K562 (cell line): Measurements from ENCODE around the gene TIGD7. TPM values are rescaled to one million over a fixed set of nuclear protein-coding genes. Genes with fewer than 3 reads are reported as not detected.
A peak's percentile ranks its signal among the peaks of the same experiment; 100 is the strongest.

Source experiments
- ATAC-seq: fragments of 200-7000 bp; cut with Tn5 transposase; 3 replicates; pipeline ENCODE4 v1.9.1; 2020; ENCODE audit warnings: moderate library complexity
- BruUV-seq: library from RNA; stranded (reverse); fragments of 400-500 nt; replicated peaks from 2 replicates; lab custom pipeline; 2021; lab: Mats Ljungman, UMichigan
- CTCF ChIA-PET: fragments of 300-600 bp; formaldehyde crosslinking; extraction: SDS; loops from one replicate; lab custom pipeline; 2021; ENCODE audit warnings: low intra/inter-chr PET ratio; lab: Yijun Ruan, JAX
- POLR2A ChIA-PET: fragments of 300-600, 350-650 bp; sonication (Branson Sonifier 250); formaldehyde crosslinking; extraction: SDS; loops from one replicate; lab custom pipeline; 2021; ENCODE audit warnings: antibody characterized with exemption, inconsistent platforms; lab: Yijun Ruan, JAX
- DNase-seq, 4 experiments: peaks; one replicate each; pipeline versions ENCODE4 v3.0.0 to v3.0.0-alpha.2; 2011 to 2018; ENCODE audit warnings: low spot score in 3 of 4, mixed read lengths in 3 of 4; ENCODE audit errors: extremely low read depth in 1 of 4
- FAIRE-seq: peaks from 2 replicates; lab custom pipeline; 2011; peaks lifted over from hg19 to GRCh38; lab: Jason Lieb, UNC
- H2AFZ ChIP-seq: 2 replicates; pipeline ENCODE4 v1.6.0; 2011; ENCODE audit warnings: low read depth, low read length, control low read depth, inconsistent platforms
- H3K27ac ChIP-seq: fragments of 200-600 bp; 3 replicates; pipeline ENCODE4 v1.8.0; 2011; ENCODE audit warnings: low read depth, mild to moderate bottlenecking, control low read depth, inconsistent platforms, low read length, moderate library complexity, mixed read lengths; ENCODE audit errors: extremely low read depth
- H3K27me3 ChIP-seq, 2 experiments: fragments of 300-600 bp in 1 of 2; 2 replicates in 1 of 2; 3 replicates in 1 of 2; pipeline versions ENCODE4 v1.6.0 to v1.8.0; 2011; ENCODE audit warnings: inconsistent platforms in 2 of 2, low read length in 2 of 2, mild to moderate bottlenecking in 1 of 2, mixed read lengths in 1 of 2, moderate library complexity in 1 of 2; ENCODE audit not compliant: control insufficient read depth in 2 of 2, insufficient read depth in 2 of 2
- H3K36me3 ChIP-seq: fragments of 300-600 bp; 3 replicates; pipeline ENCODE4 v1.8.0; 2011; ENCODE audit warnings: mild to moderate bottlenecking, low read length, inconsistent platforms; ENCODE audit not compliant: control insufficient read depth, insufficient read depth
- H3K4me1 ChIP-seq, 2 experiments: fragments of 200-600 bp in 1 of 2; replicated peaks in 1 of 2; 2 replicates in 1 of 2; 3 replicates in 1 of 2; pipeline versions ENCODE4 v1.5.1 to v1.8.0; 2011; ENCODE audit warnings: inconsistent platforms in 2 of 2, low read length in 2 of 2, mild to moderate bottlenecking in 1 of 2, mixed read lengths in 1 of 2, moderate library complexity in 1 of 2; ENCODE audit not compliant: control insufficient read depth in 2 of 2, insufficient read depth in 2 of 2
- H3K4me2 ChIP-seq: 2 replicates; pipeline ENCODE4 v1.6.1; 2011; ENCODE audit warnings: low read length, control low read depth, inconsistent platforms, mixed read lengths; ENCODE audit not compliant: insufficient read depth
- H3K4me3 ChIP-seq: fragments of 200-600 bp; sonication (generic), shearing (Covaris generic); 2 replicates; pipeline ENCODE4 v1.5.1; 2016; ENCODE audit warnings: control low read depth, inconsistent platforms
- H3K79me2 ChIP-seq: fragments of 200-600 bp; 3 replicates; pipeline ENCODE4 v1.8.0; 2011; ENCODE audit warnings: low read length, inconsistent platforms; ENCODE audit not compliant: control insufficient read depth, insufficient read depth
- H3K9ac ChIP-seq, 2 experiments: 2 replicates each; pipeline versions ENCODE4 v1.6.0 to v1.6.1; 2011; ENCODE audit warnings: low read depth in 2 of 2, low read length in 2 of 2, control low read depth in 1 of 2, inconsistent platforms in 1 of 2, mild to moderate bottlenecking in 1 of 2, mixed read lengths in 1 of 2; ENCODE audit not compliant: insufficient read depth in 1 of 2
- H3K9me1 ChIP-seq: one replicate; pipeline ENCODE4 v1.6.0; 2011; ENCODE audit warnings: inconsistent platforms, mild to moderate bottlenecking, low read length, moderate library complexity; ENCODE audit not compliant: control insufficient read depth, insufficient read depth
- H3K9me3 ChIP-seq: replicated peaks from 2 replicates; pipeline ENCODE4 v1.5.1; 2011; ENCODE audit warnings: low read depth, low read length, inconsistent platforms; ENCODE audit not compliant: control insufficient read depth, insufficient read depth
- H4K20me1 ChIP-seq: replicated peaks from 2 replicates; pipeline ENCODE4 v1.6.1; 2011; ENCODE audit warnings: low read length, inconsistent platforms, mixed read lengths; ENCODE audit not compliant: control insufficient read depth, insufficient read depth
- BCOR ChIP-seq: fragments of 450-650 bp; IDR thresholded peaks from 2 replicates; pipeline ENCODE4 v1.6.1; 2016
- CHD1 ChIP-seq: fragments of 200-600 bp; sonication (generic); IDR thresholded peaks from one replicate; pipeline ENCODE4 v1.6.1; 2012; ENCODE audit warnings: mild to moderate bottlenecking, moderate library complexity, low read length, inconsistent platforms
- ESRRA ChIP-seq: fragments of 450-650 bp; IDR thresholded peaks from 2 replicates; pipeline ENCODE4 v1.6.1; 2014; ENCODE audit warnings: low read depth, mild to moderate bottlenecking, moderate library complexity, borderline replicate concordance
- HDAC8 ChIP-seq: fragments of 450-650 bp; IDR thresholded peaks from 2 replicates; pipeline ENCODE4 v1.6.1; 2016; ENCODE audit warnings: mild to moderate bottlenecking, missing genetic modification characterization, moderate library complexity, missing compliant biosample characterization
- HIVEP1 ChIP-seq: fragments of 250-450 bp; sonication (Bioruptor Pico); IDR thresholded peaks from 2 replicates; pipeline ENCODE4 v1.4.0; 2020; ENCODE audit warnings: mild to moderate bottlenecking
- HNRNPH1 ChIP-seq: fragments of 200-400 bp; formaldehyde crosslinking; optimal IDR thresholded peaks from 2 replicates; pipeline ENCODE3; 2017; ENCODE audit warnings: low read depth, mild to moderate bottlenecking, low read length, moderate library complexity
- HNRNPUL1 ChIP-seq: fragments of 200-400 bp; formaldehyde crosslinking; IDR thresholded peaks from 2 replicates; pipeline ENCODE4 v1.6.1; 2017; ENCODE audit warnings: low read length
- NR2C2 ChIP-seq, 2 experiments: fragments of 200-800 bp in 1 of 2; sonication (Bioruptor generic) in 1 of 2; sonication (generic) in 1 of 2; formaldehyde crosslinking in 1 of 2; IDR thresholded peaks; 2 replicates each; pipeline versions ENCODE4 v1.6.1 to v1.8.0; 2016 to 2022; ENCODE audit warnings: mild to moderate bottlenecking in 1 of 2, missing compliant biosample characterization in 1 of 2, missing genetic modification characterization in 1 of 2, missing genetic modification reagents in 1 of 2
- RBM34 ChIP-seq: fragments of 200-400 bp; formaldehyde crosslinking; IDR thresholded peaks from 2 replicates; pipeline ENCODE4 v1.6.1; 2018; ENCODE audit warnings: low read length, borderline replicate concordance; ENCODE audit not compliant: insufficient read depth
- SMAD3 ChIP-seq: fragments of 450-650 bp; formaldehyde crosslinking; conservative IDR thresholded peaks from 2 replicates; pipeline ENCODE4 v1.4.0; 2020; ENCODE audit warnings: mild to moderate bottlenecking
- ZNF174 ChIP-seq: fragments of 250-450 bp; sonication (Bioruptor Pico); IDR thresholded peaks from 2 replicates; pipeline ENCODE4 v1.4.0; 2020; ENCODE audit warnings: mild to moderate bottlenecking
- WGBS: fragments of 100-300 bp; shearing (Covaris generic); methylation state at CpG from one replicate; pipeline ENCODE4 v1.1.6; 2016; ENCODE audit warnings: low coverage, mixed read lengths; ENCODE audit not compliant: insufficient coverage; ENCODE audit errors: missing lambda C conversion rate; 5-methylcytosine and 5-hydroxymethylcytosine counted together
- in situ Hi-C: fragments of 300-500 bp; cut with MboI; formaldehyde crosslinking; loops from 4 replicates; pipeline ENCODE4 v1.15.0; 2018; ENCODE audit warnings: inconsistent platforms, mixed read lengths
- intact Hi-C: fragments of 100-400 bp; cut with micrococcal nuclease; formaldehyde crosslinking; loops from 2 replicates; pipeline ENCODE4 v1.14.2; 2022
- polyA plus RNA-seq, 8 experiments: library from polyadenylated mRNA; depleted of rRNA in 4 of 8; stranded (reverse) in 5 of 8; unstranded in 3 of 8; fragments of >200 nt; fragmentation: Nextera tagmentation in 2 of 8; fragmentation: Illumina TruSeq in 1 of 8; extraction: Ambion mirVana in 2 of 8; extraction: Trizol in 1 of 8; gene quantifications; 2 replicates each; pipeline versions ENCODE4 v1.2.1 to v1.2.3, GENCODE V29; 2011 to 2014; ENCODE audit warnings: inconsistent platforms in 1 of 8, missing spikeins in 1 of 8
- total RNA-seq, 7 experiments: library from RNA; depleted of rRNA in 6 of 7; stranded (reverse); fragments of >200 nt in 6 of 7; fragmentation: Illumina TruSeq in 2 of 7; extraction: Trizol in 2 of 7; gene quantifications; 2 replicates each; pipeline versions ENCODE4 v1.2.1 to v1.2.3, GENCODE V29; 2011 to 2021; ENCODE audit warnings: low replicate concordance in 1 of 7
- TF ChIP-seq, protein P1 (sequence below), 2 experiments: fragments of 200-800 bp in 1 of 2; sonication (Bioruptor generic) in 1 of 2; sonication (generic) in 1 of 2; formaldehyde crosslinking in 1 of 2; IDR thresholded peaks in 1 of 2; conservative IDR thresholded peaks in 1 of 2; 2 replicates each; pipeline versions ENCODE4 v1.5.0 to v1.6.1; 2016 to 2020; ENCODE audit warnings: missing compliant biosample characterization in 1 of 2, missing genetic modification characterization in 1 of 2, missing genetic modification reagents in 1 of 2
- TF ChIP-seq, protein P2 (sequence below): fragments of 450-650 bp; IDR thresholded peaks from 2 replicates; pipeline ENCODE4 v1.6.1; 2016; ENCODE audit warnings: low read depth, mild to moderate bottlenecking, moderate library complexity
- TF ChIP-seq, protein P3 (sequence below): fragments of 250-450 bp; sonication (Bioruptor Pico); IDR thresholded peaks from 2 replicates; pipeline ENCODE4 v1.8.0; 2022; ENCODE audit warnings: moderate library complexity, mild to moderate bottlenecking, inconsistent platforms
- TF ChIP-seq, protein P4 (sequence below), 2 experiments: fragments of 450-650 bp; IDR thresholded peaks; 2 replicates each; pipeline ENCODE4 v1.6.1; 2016

The TIGD7 gene
- total and polyA plus RNA-seq, 9 of the 15 experiments (the other 6 are each of a cell fraction or from before 2014, with no cell fraction given) = 0.84 to 10.7 (median 6.7) TPM

DNA sequence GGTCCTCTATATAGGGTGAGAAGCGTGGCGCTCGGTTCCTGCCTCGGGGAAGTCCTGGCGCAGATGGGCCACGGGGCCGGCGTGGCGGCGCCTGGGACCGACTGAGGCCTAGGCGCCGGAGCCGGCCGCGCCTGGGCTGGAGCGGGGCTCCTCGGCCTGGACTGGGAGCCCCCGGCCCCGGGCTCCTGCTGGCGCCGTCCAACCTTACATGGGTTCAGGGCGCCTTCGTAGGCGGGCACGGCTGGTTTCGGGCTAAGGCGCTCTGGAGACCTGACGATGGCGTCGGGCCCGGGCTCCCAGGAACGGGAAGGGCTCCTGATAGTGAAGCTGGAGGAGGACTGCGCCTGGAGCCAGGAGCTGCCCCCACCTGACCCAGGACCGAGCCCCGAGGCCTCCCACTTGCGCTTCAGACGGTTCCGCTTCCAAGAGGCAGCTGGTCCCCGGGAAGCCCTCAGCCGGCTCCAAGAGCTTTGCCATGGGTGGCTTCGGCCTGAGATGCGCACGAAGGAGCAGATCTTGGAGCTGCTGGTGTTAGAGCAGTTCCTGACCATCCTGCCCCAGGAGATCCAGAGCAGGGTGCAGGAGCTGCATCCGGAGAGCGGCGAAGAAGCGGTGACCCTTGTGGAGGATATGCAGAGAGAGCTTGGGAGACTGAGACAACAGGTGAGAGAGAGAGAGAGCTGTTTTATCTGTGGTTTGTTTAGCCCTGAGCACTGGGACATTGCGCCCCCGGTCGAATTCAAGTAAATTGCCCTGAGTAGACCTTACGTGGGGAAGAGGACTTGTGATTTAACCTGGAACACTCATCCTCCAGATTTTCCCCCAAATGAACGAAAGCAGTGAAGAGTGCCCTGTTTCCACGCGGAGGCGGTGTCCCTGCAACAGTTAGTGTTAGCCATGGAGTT lies 21.4 kb downstream of the TIGD7 start:
- CTCF ChIA-PET = no interaction called here
- POLR2A ChIA-PET = interaction anchor here (0.6 to 3.1 kb wide), 19 partner anchors 8 to 442 kb away, joined by 3 to 15 read pairs (median 5); partner anchors contain the start of genes CLUAP1, TIGD7, ZNF174 and ZNF75A
- Histone ChIP-seq H3K4me3 (peak overlapping the region; percentile 93), H3K27ac (peak overlapping the region; percentile 100), H3K4me1 (peaks cover 8 to 22% of the 10 kb centered on the region in 2 experiments; a peak in 4 of 5 replicates), H3K27me3 (no peaks in the 10 kb centered on the region), H3K9me1 (no peaks in the 10 kb centered on the region), H3K79me2 (peaks cover 32% of the 10 kb centered on the region), H3K9ac (peak overlapping the region; percentile 96 to 99), H3K9me3 (peaks cover 8% of the 10 kb centered on the region), H4K20me1 (no peaks in the 10 kb centered on the region), H3K36me3 (peaks cover 28% of the 10 kb centered on the region), H2AFZ (peak overlapping the region; percentile 47), H3K4me2 (peak overlapping the region; percentile 98)
- in situ Hi-C loops = no loop called here
- WGBS = under 1% methylated on average over 48 of the region's 56 CpGs
- intact Hi-C loops = loop anchor here (2.0 kb wide), 1 partner anchor 19 kb away; no protein-coding TSS in a partner anchor
- TSS peak; percentile 58 for BruUV-seq
- ATAC-seq (no peak; the same call in 1 of the 3 replicates), DNase-seq (peak in 1 of 4 experiments; percentile 23), FAIRE-seq (peak; percentile 52)
- TF ChIP-seq RBM34 (no peak), BCOR (peak; percentile 20; the same call in 1 of the 2 replicates), HDAC8 (tag) (no peak), SMAD3 (no peak), HIVEP1 (CRISPR knock-in tag) (no peak), CHD1 (peak; percentile 26), HNRNPUL1 (no peak), NR2C2 (CRISPR knock-in tag; IDR thresholded peaks at IDR 0.05) (no peak), NR2C2 (tag; IDR thresholded peaks at IDR 0.05) (peak; percentile 94), HNRNPH1 (no peak), ESRRA (no peak), ZNF174 (CRISPR knock-in tag) (no peak)
- TF ChIP-seq, protein P1, sequence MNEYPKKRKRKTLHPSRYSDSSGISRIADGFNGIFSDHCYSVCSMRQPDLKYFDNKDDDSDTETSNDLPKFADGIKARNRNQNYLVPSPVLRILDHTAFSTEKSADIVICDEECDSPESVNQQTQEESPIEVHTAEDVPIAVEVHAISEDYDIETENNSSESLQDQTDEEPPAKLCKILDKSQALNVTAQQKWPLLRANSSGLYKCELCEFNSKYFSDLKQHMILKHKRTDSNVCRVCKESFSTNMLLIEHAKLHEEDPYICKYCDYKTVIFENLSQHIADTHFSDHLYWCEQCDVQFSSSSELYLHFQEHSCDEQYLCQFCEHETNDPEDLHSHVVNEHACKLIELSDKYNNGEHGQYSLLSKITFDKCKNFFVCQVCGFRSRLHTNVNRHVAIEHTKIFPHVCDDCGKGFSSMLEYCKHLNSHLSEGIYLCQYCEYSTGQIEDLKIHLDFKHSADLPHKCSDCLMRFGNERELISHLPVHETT (CRISPR knock-in tag; conservative IDR thresholded peaks at IDR 0.05 in 1 of 2, IDR thresholded peaks at IDR 0.05 in 1 of 2) = no peak
- TF ChIP-seq, protein P2, sequence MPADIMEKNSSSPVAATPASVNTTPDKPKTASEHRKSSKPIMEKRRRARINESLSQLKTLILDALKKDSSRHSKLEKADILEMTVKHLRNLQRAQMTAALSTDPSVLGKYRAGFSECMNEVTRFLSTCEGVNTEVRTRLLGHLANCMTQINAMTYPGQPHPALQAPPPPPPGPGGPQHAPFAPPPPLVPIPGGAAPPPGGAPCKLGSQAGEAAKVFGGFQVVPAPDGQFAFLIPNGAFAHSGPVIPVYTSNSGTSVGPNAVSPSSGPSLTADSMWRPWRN = no peak
- TF ChIP-seq, protein P3, sequence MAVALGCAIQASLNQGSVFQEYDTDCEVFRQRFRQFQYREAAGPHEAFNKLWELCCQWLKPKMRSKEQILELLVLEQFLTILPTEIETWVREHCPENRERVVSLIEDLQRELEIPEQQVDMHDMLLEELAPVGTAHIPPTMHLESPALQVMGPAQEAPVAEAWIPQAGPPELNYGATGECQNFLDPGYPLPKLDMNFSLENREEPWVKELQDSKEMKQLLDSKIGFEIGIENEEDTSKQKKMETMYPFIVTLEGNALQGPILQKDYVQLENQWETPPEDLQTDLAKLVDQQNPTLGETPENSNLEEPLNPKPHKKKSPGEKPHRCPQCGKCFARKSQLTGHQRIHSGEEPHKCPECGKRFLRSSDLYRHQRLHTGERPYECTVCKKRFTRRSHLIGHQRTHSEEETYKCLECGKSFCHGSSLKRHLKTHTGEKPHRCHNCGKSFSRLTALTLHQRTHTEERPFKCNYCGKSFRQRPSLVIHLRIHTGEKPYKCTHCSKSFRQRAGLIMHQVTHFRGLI = 0 out of 2 replicates have a peak, but pooled peaks have one; percentile 30
- TF ChIP-seq, protein P4, sequence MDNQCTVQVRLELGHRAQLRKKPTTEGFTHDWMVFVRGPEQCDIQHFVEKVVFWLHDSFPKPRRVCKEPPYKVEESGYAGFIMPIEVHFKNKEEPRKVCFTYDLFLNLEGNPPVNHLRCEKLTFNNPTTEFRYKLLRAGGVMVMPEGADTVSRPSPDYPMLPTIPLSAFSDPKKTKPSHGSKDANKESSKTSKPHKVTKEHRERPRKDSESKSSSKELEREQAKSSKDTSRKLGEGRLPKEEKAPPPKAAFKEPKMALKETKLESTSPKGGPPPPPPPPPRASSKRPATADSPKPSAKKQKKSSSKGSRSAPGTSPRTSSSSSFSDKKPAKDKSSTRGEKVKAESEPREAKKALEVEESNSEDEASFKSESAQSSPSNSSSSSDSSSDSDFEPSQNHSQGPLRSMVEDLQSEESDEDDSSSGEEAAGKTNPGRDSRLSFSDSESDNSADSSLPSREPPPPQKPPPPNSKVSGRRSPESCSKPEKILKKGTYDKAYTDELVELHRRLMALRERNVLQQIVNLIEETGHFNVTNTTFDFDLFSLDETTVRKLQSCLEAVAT (IDR thresholded peaks at IDR 0.05) = no peak
